Measurements from ENCODE around the gene DNAI4.
A peak's percentile ranks its signal among the peaks of the same experiment; 100 is the strongest.
"Not testable (repeated sequence)": the region's sequence is repeated elsewhere in the genome, so short reads cannot be mapped to it uniquely, and the experiment has no call there.

DNAI4 gene

GRCh38 chr1:66809736-66810326 is 114.8 kb downstream of the DNAI4 start:
- no peak for DNase-seq

DNA sequence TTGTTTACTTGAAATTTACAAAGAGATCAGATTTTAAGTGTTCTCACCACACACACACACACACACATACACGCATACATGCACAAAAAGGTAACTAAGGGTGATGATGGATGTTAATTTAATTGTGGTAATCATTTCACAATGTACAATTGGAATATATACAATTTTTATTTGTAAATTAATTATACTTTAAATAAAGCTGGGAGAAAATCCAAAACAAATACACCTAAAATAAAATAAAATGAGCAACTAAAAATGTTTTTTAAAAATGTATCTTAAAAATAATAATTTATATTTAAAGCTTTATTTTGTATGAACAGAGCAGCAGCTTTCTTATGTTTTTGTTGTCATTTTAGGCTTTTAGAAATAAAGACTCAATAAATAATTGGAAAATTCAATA is 115.4 kb downstream of the DNAI4 start:
- no peak for DNase-seq

GRCh38 chr1:66795839-66796238 is 128.8 kb downstream of the DNAI4 start:
- DNase-seq, result not testable (repeated sequence)

- DNase-seq, result no peak
Observed at GRCh38 chr1:66791621-66792610, 132.7 kb downstream of the DNAI4 start.

GRCh38 chr1:66788231-66788939 is 136.3 kb downstream of the DNAI4 start:
- peak; percentile 14 for DNase-seq

DNA sequence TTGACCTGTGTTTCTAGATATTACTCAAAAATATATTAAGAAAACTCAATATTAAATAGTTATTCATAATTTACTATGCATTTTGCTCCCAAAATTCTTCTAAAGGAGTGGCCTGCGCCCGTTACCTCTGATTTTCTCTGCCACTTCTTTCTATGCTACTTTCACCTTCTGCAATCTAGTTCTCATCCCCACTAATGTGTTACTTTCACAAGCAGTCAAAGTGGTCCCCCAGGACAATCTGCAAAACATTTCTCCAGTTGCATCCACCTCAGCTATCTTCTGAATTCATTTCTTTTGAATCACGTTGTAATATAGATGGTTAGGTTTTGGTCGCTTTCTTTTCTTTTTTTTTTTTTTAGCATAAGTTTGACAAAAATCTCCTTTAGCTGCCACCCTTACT is 137.0 kb downstream of the DNAI4 start:
- no peak for DNase-seq

DNA sequence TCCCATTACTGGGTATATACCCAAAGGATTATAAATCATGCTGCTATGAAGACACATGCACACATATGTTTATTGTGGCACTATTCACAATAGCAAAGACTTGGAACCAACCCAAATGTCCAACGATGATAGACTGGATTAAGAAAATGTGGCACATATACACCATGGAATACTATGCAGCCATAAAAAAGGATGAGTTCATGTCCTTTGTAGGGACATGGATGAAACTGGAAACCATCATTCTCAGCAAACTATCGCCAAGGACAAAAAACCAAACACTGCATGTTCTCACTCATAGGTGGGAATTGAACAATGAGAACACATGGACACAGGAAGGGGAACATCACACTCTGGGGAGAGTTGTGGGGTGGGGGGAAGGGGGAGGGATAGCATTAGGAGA is 138.9 kb downstream of the DNAI4 start:
- DNase-seq, result not testable (repeated sequence)

- no peak for DNase-seq
Observed at GRCh38 chr1:66779475-66780078, 145.1 kb downstream of the DNAI4 start.

DNA sequence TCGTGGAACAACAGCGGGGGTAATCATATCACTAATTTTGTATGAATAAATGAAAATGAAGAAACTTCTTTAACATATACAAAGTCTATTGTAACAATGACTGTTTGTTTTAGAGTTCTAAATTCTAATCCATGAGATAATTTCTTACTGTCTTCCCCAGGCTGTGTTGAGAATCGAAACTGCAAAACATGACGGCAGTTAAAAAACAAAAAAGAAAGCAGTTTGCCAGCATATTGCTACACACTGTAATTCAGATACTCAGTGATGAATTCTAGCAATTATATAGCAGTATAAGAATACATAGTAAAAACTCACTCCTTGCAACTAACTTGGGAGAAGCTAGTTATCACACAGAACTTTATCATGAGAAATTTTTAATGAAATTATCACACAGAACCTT is 145.7 kb downstream of the DNAI4 start:
- no peak for DNase-seq

- no peak for DNase-seq
Observed at GRCh38 chr1:66778266-66778665, 146.4 kb downstream of the DNAI4 start.

DNA sequence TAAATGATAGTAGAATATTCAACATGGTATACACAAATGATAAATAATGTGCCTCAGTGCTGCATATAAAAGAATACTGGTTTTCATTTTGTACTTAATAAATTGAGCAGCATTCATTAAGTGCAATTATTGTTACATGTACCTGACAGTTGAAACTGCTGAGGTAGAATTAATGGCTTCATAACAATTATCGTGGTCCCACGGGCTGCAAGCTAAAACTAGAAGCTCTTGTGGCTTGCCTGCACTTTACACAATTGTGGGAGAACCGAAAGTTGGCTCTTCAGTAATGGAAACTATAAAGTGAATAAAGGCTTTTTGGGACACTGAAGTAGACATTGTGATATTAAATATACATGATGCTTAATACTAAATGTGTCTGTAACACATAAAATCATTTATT is 146.8 kb downstream of the DNAI4 start:
- no peak for DNase-seq

GRCh38 chr1:66775646-66776045 is 149.0 kb downstream of the DNAI4 start:
- no peak for DNase-seq

- no peak for DNase-seq
Observed at GRCh38 chr1:66774438-66774837, 150.2 kb downstream of the DNAI4 start.

DNA sequence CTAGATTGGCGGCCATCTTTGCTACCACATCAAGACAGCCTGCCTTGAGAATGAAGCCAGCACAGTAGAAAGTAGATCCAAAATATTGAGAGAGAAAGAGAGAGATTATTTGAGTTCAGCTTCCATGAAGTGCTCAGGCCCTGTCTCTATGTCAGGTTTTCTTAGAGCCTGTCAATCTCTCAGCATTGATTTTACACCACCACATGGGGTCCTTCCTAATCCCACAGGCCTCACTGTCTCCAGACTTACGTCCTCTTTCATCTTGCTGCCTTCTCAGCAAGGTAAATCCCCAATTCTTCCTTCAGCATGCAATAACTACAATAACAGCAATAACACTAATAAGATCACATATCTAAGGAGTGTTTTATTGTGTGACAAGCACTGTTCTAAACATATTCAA is 151.4 kb downstream of the DNAI4 start:
- no peak for DNase-seq

GRCh38 chr1:66770694-66771093 is 154.0 kb downstream of the DNAI4 start:
- no peak for DNase-seq

DNA sequence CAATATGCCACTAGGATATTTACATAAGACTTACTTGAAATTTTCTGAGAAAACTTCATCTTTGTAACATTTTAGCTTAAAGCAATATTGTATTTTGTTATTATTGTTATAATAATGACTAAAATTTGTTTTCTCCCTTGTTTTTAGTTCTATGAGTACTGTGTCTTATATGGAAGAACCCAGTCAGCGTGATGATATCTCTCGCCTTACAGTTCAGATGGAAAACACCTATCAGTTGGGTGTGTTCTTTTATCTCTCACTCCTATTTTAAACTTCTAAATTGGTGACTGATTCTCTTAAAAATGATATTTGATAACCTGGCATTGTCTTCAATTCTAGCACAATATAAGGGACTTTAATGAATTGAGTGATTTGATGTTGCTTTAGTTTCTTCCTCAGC is 154.4 kb downstream of the DNAI4 start:
- DNase-seq, result no peak

- DNase-seq, result no peak
Observed at GRCh38 chr1:66769512-66770229, 155.0 kb downstream of the DNAI4 start.

DNA sequence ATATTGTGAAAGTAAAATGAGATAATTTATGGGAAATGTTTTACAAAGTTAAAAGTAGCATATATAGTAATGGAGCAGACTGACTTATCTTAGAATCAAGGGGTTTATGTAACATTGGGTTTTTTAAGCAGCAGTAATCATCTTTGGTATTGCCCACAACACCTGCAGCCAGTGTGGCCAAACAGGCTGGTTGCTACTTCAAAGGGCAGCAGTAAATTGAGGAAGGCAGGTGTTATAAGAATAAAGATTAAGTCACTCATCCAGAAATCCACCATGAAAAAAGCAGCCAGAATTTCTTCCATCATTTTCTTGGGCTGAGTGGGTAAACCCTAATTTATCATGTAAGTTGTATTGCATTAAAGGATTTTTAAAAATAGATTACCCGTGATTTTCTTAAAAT is 155.7 kb downstream of the DNAI4 start:
- DNase-seq, result no peak

- DNase-seq, result no peak
Observed at GRCh38 chr1:66767626-66768025, 157.0 kb downstream of the DNAI4 start.

DNA sequence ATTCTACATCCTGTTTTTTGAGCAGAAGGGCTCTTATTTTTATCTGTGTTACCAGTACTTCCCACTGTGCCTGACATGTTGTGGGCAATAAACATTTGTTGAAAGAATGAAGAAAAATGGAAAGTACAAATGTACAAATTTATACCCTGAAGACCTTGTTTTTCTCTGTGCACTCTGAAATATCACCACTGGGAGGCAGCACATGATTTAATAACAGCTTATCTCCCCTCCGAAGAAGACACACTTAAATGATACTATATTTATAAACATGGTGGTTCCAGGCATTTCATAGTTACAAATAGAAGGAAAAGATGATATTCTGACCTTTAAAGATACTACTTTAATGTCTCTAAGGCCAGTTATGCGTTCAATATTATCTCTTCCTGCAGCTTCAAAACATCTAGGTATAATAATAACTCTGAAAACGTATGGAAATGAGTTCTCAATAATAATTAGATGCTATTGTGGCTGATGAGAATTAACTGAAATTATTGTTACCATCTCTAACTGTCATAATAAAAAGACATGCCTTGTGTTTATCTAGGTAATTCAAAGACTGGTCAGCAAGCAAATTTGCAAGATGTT is 159.6 kb downstream of the DNAI4 start:
- peak; percentile 49 for DNase-seq

All from activated gamma-delta T cell treated with Interleukin-2 at 50 U/mL for 16 hours (primary cell).